RCC 7860 (cell line): ENCODE data around the gene ADGRD1.

Experiments
- DNase-seq: peaks from one replicate; pipeline ENCODE4 v3.0.0-alpha.2; 2015; ENCODE audit warnings: low spot score
- FAIRE-seq: peaks from 2 replicates; lab custom pipeline; 2012; peaks lifted over from hg19 to GRCh38; lab: Jason Lieb, UNC

The ADGRD1 gene

GRCh38 chr12:131018019-131018620 lies 64.4 kb downstream of the ADGRD1 start:
- no peak for DNase-seq
- no peak for FAIRE-seq

DNA sequence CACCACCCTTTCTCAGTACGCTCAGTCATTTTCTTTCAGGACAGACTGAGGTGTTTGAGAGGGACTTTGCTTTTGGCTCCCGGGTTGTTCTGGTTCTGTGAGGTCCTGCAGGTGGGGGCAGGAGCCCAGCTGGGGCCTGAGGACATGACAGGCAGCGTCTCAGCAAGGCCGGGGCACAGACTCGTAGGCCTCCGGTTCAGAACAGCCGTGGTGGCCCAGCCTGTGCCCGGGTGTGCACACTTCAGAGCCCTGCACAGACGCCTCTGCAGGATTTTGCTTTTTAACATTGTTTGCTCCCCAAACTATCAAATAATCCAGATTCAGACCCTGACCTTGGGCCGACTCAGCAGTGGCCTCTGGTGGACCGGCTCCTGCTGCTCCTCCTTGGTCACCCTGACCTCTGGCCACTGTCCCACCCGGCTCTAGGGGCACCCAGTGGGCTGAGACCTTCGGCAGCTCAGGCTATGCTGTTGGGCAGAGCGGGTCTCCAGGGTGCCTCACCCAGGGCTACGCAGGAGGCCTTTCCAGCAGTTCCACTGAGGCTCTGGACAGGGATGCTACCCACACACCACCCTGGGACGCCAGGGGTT lies 65.2 kb downstream of the ADGRD1 start:
- no peak for FAIRE-seq
- no peak for DNase-seq

GRCh38 chr12:131020326-131021153 lies 66.8 kb downstream of the ADGRD1 start:
- no peak for FAIRE-seq

DNA sequence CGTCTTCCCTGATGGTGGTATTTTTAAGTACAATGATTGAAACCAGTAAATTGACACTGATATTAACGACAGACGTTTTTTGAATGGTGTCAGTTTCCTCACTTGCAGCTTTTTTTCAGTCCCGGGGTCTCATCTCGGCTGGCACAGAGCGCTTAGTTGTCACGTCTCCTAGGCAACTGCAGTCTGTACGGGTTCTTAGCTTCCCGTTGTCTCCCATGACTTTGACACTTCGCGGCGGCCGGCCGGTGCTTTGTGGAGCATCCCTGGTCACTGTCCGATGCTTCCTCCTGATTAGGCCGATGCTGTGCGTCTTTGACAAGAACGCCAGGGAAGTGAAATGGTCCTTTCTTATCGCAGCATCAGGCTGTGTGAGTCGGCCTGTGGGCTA lies 67.4 kb downstream of the ADGRD1 start:
- no peak for FAIRE-seq
- DNase-seq = no peak

More at GRCh38 chr12:131020326-131021153, 66.8 kb downstream of the ADGRD1 start:
- DNase-seq = no peak

DNA sequence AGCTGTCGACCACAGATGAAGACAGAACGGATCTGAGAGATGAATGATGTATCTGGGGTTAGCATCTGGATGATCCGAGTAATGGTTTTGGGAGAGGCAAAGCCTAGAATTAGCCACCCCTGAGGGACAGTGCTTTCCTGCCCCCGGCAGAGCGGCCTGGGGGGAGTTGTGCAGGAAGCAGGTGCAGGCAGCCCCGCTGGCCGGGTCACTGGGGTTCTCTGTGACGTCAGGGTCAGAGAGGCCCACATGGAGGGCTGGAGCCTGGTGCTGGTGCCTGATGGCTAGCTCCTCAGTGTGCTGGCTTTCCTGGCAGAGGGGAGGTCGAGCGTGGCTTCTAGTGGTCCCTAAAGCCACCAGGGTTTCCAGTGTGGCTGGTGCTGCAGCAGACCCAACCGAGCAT lies 70.3 kb downstream of the ADGRD1 start:
- FAIRE-seq (no peak), DNase-seq (no peak)

DNA sequence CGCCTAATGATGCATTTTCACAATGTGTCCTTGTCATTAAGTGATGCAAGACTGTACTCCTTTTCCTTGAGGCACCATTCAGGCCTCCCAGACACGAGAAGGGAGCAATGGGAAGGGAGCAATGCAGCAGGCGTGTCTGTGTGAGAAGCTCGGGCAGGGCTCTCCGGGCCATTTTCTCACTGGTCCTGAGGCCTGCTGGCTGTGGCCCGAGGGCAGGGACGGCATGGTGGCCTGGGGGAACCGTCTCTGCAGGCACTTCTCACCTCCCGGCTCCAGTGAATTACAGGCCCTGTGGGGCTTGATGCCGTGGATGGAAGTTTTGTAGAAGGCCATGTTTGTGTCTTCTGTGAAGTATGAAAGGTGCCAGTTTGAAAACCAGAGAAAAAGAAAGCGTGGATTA lies 71.0 kb downstream of the ADGRD1 start:
- no peak for FAIRE-seq
- no peak for DNase-seq

GRCh38 chr12:131025234-131025633 lies 71.5 kb downstream of the ADGRD1 start:
- FAIRE-seq (no peak), DNase-seq (no peak)

- FAIRE-seq (no peak), DNase-seq (no peak)
Measured at GRCh38 chr12:131025939-131026702, 72.4 kb downstream of the ADGRD1 start.

- FAIRE-seq (no peak), DNase-seq (no peak)
Measured at GRCh38 chr12:131026754-131027153, 73.0 kb downstream of the ADGRD1 start.

GRCh38 chr12:131027264-131027663 lies 73.6 kb downstream of the ADGRD1 start:
- DNase-seq (no peak), FAIRE-seq (no peak)

DNA sequence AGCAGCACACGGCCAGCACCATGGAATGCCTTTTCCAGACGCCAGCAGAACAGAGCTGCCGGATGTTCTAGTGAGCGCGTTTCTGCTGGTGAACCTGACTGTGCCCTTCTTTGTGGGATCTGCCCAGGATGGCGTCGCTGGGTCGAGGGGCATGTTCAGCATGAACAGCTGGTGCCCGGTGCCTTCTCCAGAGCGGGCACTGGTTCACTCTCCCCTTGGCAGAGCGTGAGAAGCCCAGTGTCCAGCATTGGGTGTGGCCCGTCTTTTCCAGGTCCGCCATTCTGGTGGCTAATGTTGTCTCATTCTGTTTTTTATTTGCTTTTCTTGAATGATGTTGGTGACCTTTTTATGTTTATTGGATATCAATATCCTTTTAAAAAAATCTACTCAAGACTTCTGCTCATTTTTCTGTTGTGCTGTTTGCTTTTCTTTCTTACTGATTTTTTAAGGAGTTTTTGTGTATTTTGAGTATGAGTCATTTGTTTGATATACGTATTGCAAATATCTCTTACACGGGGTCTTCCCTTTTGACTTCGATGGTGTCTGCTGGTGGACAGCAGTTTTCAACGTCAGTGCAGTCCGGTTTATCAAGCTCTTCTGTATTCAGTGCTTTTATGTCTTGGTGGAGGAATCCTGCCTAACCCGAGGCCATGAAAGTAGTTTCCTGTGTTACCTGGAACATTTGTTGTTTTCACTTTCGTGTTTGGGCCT lies 74.3 kb downstream of the ADGRD1 start:
- DNase-seq (no peak), FAIRE-seq (no peak)

DNA sequence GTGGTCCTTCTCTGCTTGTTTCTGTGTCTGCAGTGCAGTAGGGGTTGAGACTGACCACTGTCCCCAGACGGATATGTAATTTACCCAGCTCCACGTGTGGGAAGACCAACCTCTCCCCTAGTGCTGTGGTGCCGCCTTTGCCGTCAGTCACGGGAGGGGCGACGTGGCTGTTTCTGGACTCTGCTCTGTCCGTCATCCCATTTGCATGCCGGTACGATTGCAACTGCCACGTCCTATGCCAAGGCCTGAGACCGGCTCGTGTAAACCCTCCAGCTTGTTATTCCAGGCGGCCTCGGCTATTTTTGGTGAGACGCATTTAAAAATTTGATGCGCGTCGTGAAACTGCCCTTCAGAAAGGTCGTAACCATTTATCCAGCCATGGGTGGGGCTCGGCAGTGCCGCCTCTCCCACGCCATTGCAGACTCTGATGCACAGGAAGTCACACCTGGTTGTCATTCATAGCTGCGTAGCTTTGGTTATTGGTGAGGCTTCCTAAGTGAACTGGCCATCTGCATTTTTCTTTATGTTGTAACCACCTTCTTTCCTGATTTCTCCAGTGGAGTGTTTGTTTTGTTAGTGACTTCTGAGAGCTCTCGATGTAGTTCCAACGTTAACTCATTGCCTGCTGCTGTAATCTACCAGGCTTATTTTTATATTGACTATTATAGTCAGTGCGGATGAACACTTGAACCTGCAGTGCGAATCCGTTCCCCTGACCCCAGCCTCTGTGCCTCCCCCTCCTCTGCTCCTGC lies 75.1 kb downstream of the ADGRD1 start:
- FAIRE-seq (no peak), DNase-seq (no peak)

DNA sequence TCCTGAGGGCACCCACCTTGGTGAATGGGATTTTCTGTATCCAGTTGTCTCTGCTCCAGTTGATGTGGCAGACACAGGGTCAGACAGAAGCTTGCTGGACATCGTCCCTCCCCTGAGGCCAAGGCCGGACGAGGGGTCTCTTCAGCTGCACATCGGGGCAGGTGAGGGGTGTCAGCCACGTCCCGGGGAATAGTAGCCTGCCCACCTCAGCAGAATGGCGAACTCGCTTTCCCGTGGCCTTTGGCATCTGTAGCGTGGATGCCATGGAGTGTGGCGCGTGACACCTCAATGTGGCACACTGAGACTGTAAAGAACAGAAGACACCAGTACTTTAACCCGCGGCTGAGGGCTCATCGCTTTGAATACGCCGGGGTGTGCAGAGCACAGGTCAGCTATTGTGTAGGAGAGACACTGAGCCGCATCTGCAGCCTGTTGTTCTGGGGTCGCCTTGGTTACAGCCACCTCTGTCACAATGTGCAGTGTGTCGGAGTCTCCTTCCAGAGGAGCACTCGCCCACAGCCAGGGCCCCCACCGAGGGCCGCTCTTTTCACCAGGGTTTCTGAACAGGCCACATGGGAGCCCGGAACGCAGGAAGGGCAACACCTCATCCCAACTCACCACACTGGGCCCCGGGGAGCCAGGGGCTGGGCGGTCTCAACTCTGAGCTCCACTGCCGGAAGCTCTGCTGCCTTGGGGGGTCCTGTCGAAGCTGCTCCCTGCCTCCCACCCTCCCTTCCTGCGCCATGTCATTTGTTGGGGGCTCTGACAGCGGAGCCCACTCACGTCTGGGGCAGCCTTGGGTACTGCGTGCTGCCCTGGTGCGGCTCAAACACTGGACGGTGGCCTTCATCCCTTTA lies 77.0 kb downstream of the ADGRD1 start:
- DNase-seq (no peak), FAIRE-seq (no peak)

DNA sequence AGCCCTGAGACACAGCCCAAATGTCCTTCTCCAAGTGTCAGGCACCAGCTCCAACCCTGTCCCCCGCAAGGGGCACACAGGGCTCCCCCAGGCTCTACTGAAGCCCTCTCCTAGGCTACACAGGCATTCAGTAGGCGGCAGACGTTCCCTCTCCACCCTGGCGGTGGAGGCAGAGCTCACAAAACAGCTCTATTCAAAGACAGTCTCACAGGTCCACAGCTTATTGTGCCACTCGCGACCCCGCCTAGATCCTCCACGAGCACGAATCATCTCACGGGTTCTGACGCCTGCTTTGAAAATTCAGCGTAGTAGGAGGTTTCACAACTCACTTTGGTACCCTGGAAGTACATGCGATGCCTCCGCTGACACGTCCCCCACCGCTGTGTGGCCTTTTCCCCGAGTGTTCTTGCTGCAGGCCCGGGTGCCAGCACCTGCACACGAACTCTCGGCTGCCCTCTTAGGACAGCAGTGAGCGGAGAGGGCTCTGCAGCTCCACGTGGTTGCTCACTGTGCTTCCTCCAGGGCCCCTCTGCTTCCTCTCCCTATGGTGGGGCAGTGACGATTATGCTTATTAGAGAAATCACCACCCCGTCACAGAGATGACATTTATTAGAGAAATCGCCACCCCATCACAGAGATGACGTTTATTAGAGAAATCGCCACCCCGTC lies 78.5 kb downstream of the ADGRD1 start:
- FAIRE-seq = no peak
- no peak for DNase-seq

DNA sequence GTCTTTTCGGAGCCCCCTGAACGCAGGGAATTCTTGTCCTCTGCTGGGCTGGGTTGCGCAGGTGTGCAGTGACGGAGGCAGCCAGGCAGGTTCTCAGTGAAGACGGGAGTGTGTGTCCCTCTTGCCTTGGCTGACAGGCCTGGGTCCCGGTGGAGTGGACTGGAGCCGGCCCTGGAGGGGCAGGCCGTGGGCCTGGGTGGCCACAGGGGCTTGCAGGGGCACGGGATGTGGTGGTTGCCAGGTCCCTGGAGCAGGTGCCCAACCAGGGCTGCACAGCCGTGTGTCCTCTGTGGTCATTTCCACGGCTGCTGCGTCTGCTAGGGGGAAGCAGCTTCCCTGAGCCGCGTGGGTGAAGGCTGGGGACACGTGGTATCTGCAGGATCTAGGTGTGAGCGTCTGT lies 79.8 kb downstream of the ADGRD1 start:
- FAIRE-seq (no peak), DNase-seq (no peak)

GRCh38 chr12:131033886-131034482 lies 80.3 kb downstream of the ADGRD1 start:
- DNase-seq = no peak
- FAIRE-seq = no peak

DNA sequence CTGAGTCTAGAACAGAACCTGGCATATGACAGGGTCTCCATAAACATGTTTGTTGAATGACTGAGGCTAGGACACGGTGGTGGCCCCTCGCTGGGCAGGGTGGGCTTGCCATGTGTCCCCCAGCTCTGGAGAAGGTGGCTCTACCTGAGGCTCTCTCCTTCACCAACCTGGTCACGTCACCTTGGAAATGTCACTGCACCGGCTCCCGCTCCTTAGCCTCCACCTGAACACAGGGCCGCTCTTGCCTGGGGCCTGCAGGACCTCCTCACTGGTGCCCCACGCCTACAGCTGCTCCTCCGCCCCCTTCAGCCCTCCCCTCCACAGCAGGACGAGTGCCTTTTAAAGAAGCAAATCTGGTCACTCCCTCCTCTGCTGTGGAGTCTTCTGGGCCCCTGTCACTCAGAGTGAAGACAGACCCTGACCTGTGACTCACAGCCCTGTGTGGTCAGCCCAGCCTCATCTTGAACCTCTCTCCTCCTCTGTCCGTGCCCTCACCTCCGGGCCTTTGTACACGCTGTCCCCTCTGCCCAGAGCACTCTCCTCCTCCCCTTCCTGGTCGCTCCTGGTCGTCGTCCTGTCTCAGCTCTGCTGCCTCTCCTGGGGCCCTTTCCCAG lies 81.0 kb downstream of the ADGRD1 start:
- FAIRE-seq (no peak), DNase-seq (no peak)

DNA sequence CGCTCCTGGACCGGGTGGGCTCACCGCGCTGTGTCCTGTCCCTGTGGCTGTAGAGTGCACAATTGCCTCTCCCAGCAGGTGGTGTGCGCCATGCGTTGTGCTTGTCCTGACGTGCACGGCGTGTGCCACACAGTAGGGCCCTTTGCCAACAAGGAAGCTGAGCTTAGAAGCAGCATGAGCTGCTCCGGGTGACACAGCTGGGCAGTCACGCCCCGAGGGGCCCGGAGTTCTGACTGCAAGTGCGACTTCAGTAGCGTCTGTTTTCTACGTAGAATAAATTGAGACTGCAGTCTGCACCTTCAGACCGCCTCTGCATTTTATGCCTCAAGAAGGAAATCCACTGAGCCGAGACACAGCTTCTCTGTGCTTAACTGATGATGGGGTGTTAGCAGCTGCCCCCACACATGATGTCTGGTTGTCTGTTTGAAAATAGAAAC lies 81.6 kb downstream of the ADGRD1 start:
- FAIRE-seq (no peak), DNase-seq (no peak)
